WTC11 (cell line): ENCODE data around the gene RSPH9. TPM values are rescaled to one million over a fixed set of nuclear protein-coding genes. Genes with fewer than 3 reads are reported as not detected.

ENCODE experiments used
- ATAC-seq: fragments of 200-7000 bp; cut with Tn5 transposase; 2 replicates; pipeline ENCODE4 v1.10.0; 2021; ENCODE audit warnings: mild to moderate bottlenecking, moderate library complexity
- CTCF ChIA-PET: fragments of 300-600 bp; sonication (Branson Sonifier 250); formaldehyde crosslinking; loops from one replicate; lab custom pipeline; 2021; ENCODE audit warnings: antibody characterized with exemption; lab: Charles Lee
- POLR2A ChIA-PET: fragments of 350-600 bp; sonication (Branson Sonifier 250); formaldehyde crosslinking; loops from one replicate; lab custom pipeline; 2021; ENCODE audit warnings: antibody characterized with exemption; lab: Charles Lee
- DNase-seq: peaks from one replicate; pipeline ENCODE4 v3.0.0; 2021; ENCODE audit warnings: low spot score
- H3K27ac Mint-ChIP-seq: 2 replicates; pipeline ENCODE4 v1.8.0; 2021; ENCODE audit warnings: mixed read lengths
- H3K27me3 Mint-ChIP-seq: 2 replicates; pipeline ENCODE4 v1.8.0; 2021; ENCODE audit warnings: low read depth, mild to moderate bottlenecking, moderate library complexity, mixed read lengths
- H3K36me3 Mint-ChIP-seq: 2 replicates; pipeline ENCODE4 v1.8.0; 2021; ENCODE audit warnings: mixed read lengths
- H3K4me1 Mint-ChIP-seq: 2 replicates; pipeline ENCODE4 v1.8.0; 2022; ENCODE audit warnings: mixed read lengths
- H3K4me3 Mint-ChIP-seq: 2 replicates; pipeline ENCODE4 v1.8.0; 2021; ENCODE audit warnings: mild to moderate bottlenecking, moderate library complexity, mixed read lengths
- H3K9me3 Mint-ChIP-seq: 2 replicates; pipeline ENCODE4 v1.8.0; 2021; ENCODE audit warnings: mixed read lengths
- AFF4 ChIP-seq: sonication (generic); formaldehyde crosslinking; IDR thresholded peaks from 2 replicates; pipeline ENCODE4 v1.8.1; 2023; ENCODE audit warnings: mild to moderate bottlenecking, missing genetic modification reagents, borderline replicate concordance
- ATF1 ChIP-seq: sonication (generic); formaldehyde crosslinking; IDR thresholded peaks from 2 replicates; pipeline ENCODE4 v1.8.1; 2023; ENCODE audit warnings: mild to moderate bottlenecking, moderate library complexity, missing genetic modification reagents
- ATF2 ChIP-seq: sonication (generic); formaldehyde crosslinking; IDR thresholded peaks from 2 replicates; pipeline ENCODE4 v1.8.1; 2022; ENCODE audit warnings: low read depth, missing genetic modification reagents, borderline replicate concordance
- ATF3 ChIP-seq: sonication (generic); formaldehyde crosslinking; conservative IDR thresholded peaks from 2 replicates; pipeline ENCODE4 v1.8.1; 2022; ENCODE audit warnings: mild to moderate bottlenecking, missing genetic modification reagents
- ATF6 ChIP-seq: sonication (generic); formaldehyde crosslinking; IDR thresholded peaks from 2 replicates; pipeline ENCODE4 v1.8.1; 2023; ENCODE audit warnings: mild to moderate bottlenecking, missing genetic modification reagents
- ESRRA ChIP-seq: sonication (generic); formaldehyde crosslinking; IDR thresholded peaks from 2 replicates; pipeline ENCODE4 v1.8.1; 2022; ENCODE audit warnings: mild to moderate bottlenecking, missing genetic modification reagents, borderline replicate concordance
- HMGA2 ChIP-seq: fragments of 250-450 bp; sonication (Bioruptor Pico); IDR thresholded peaks from 2 replicates; pipeline ENCODE4 v1.4.0; 2021; ENCODE audit warnings: mild to moderate bottlenecking, moderate library complexity
- IRF1 ChIP-seq: sonication (generic); formaldehyde crosslinking; IDR thresholded peaks from 2 replicates; pipeline ENCODE4 v1.8.0; 2023; ENCODE audit warnings: missing genetic modification reagents
- MAX ChIP-seq: sonication (generic); formaldehyde crosslinking; IDR thresholded peaks from 2 replicates; pipeline ENCODE4 v1.8.0; 2022; ENCODE audit warnings: mild to moderate bottlenecking, missing genetic modification reagents
- MLX ChIP-seq: sonication (generic); formaldehyde crosslinking; IDR thresholded peaks from 2 replicates; pipeline ENCODE4 v1.8.1; 2023; ENCODE audit warnings: mild to moderate bottlenecking, missing genetic modification reagents, moderate library complexity
- RELA ChIP-seq: sonication (generic); formaldehyde crosslinking; IDR thresholded peaks from 2 replicates; pipeline ENCODE4 v1.8.1; 2022; ENCODE audit warnings: missing genetic modification reagents, mild to moderate bottlenecking, borderline replicate concordance
- RORB ChIP-seq: fragments of 250-450 bp; sonication (Bioruptor Pico); IDR thresholded peaks from 2 replicates; pipeline ENCODE4 v1.9.0; 2021; ENCODE audit warnings: mild to moderate bottlenecking
- ZBTB21 ChIP-seq: sonication (generic); formaldehyde crosslinking; IDR thresholded peaks from 2 replicates; pipeline ENCODE4 v1.8.1; 2023; ENCODE audit warnings: mild to moderate bottlenecking, missing genetic modification reagents, borderline replicate concordance
- ZMAT4 ChIP-seq: fragments of 250-450 bp; sonication (Bioruptor Pico); IDR thresholded peaks from 2 replicates; pipeline ENCODE4 v1.9.0; 2021; ENCODE audit warnings: mild to moderate bottlenecking
- ZNF512 ChIP-seq: sonication (generic); formaldehyde crosslinking; IDR thresholded peaks from 2 replicates; pipeline ENCODE4 v1.8.1; 2022; ENCODE audit warnings: missing genetic modification reagents, borderline replicate concordance
- ZNF671 ChIP-seq: fragments of 250-450 bp; sonication (Bioruptor Pico); IDR thresholded peaks from 2 replicates; pipeline ENCODE4 v1.8.0; 2021; ENCODE audit warnings: mild to moderate bottlenecking
- ZSCAN18 ChIP-seq: fragments of 250-450 bp; sonication (Bioruptor Pico); IDR thresholded peaks from 2 replicates; pipeline ENCODE4 v2.1.2; 2022; ENCODE audit warnings: mild to moderate bottlenecking, moderate library complexity
- total RNA-seq: library from RNA; stranded (reverse); gene quantifications from 3 replicates; pipeline ENCODE4 v1.2.3, GENCODE V29; 2021

The RSPH9 gene
- total RNA-seq, 1 experiment from 2014 or later: 0.35 TPM

GRCh38 chr6:43616725-43617472 lies 27.9 kb upstream of the RSPH9 start (continued):
- TF ChIP-seq ATF6 (CRISPR knock-in tag): no peak
- TF ChIP-seq RORB: no peak
- TF ChIP-seq, all 79 proteins: peak for 0

GRCh38 chr6:43621078-43621835 lies 23.6 kb upstream of the RSPH9 start:
- Mint-ChIP-seq H3K36me3 (peaks cover 52% of the 10 kb centered on the region), H3K9me3 (no peaks in the 10 kb centered on the region), H3K4me1 (no peaks in the 10 kb centered on the region), H3K27me3 (no peaks in the 10 kb centered on the region), H3K4me3 (no peak overlapping the region), H3K27ac (no peak overlapping the region)
- POLR2A ChIA-PET: no interaction called here
- TF ChIP-seq ESRRA (CRISPR knock-in tag): no peak
- no peak for TF ChIP-seq HMGA2 (CRISPR knock-in tag)
- TF ChIP-seq AFF4 (CRISPR knock-in tag): no peak
- no peak for TF ChIP-seq ZNF671
- no peak for TF ChIP-seq MAX (CRISPR knock-in tag)
- CTCF ChIA-PET: no interaction called here
- ATAC-seq: no peak
- no peak for DNase-seq

- H3K27ac Mint-ChIP-seq: no peak overlapping the region
- ATAC-seq (no peak), DNase-seq (no peak)
- no peak overlapping the region for H3K4me3 Mint-ChIP-seq
- no peaks in the 10 kb centered on the region for H3K4me1 Mint-ChIP-seq
- H3K27me3 Mint-ChIP-seq: no peaks in the 10 kb centered on the region
- ChIA-PET CTCF (no interaction called here), POLR2A (no interaction called here)
- H3K9me3 Mint-ChIP-seq: no peaks in the 10 kb centered on the region
- peaks cover 57% of the 10 kb centered on the region for H3K36me3 Mint-ChIP-seq
- TF ChIP-seq ZNF512 (CRISPR knock-in tag) (no peak), RELA (CRISPR knock-in tag) (no peak), ATF3 (no peak), ZSCAN18 (CRISPR knock-in tag) (no peak), ATF2 (CRISPR knock-in tag) (no peak), ZMAT4 (CRISPR knock-in tag) (no peak), ZBTB21 (CRISPR knock-in tag) (no peak), IRF1 (CRISPR knock-in tag) (no peak), MLX (no peak), ATF1 (CRISPR knock-in tag) (no peak)
Observed at GRCh38 chr6:43621836-43622180, 23.0 kb upstream of the RSPH9 start.
